GM21367 (cell line): ENCODE data around the gene EEF1G.

Source experiments
- ATAC-seq: cut with Tn5 transposase; IDR thresholded peaks from one replicate; pipeline ENCODE4 v1.9.1; 2021; ENCODE audit not compliant: unreplicated experiment

EEF1G gene

GRCh38 chr11:62542750-62543567 lies 30.7 kb downstream of the EEF1G start:
- ATAC-seq = no peak

GRCh38 chr11:62542111-62542745 lies 31.5 kb downstream of the EEF1G start:
- ATAC-seq = no peak

GRCh38 chr11:62540804-62541701 lies 32.6 kb downstream of the EEF1G start:
- ATAC-seq = peak; percentile 40

GRCh38 chr11:62539238-62539925 lies 34.3 kb downstream of the EEF1G start:
- no peak for ATAC-seq

- ATAC-seq = no peak
Observed at GRCh38 chr11:62538470-62539237, 35.0 kb downstream of the EEF1G start.

- ATAC-seq = no peak
Observed at GRCh38 chr11:62536301-62536957, 37.3 kb downstream of the EEF1G start.

- ATAC-seq = no peak
Observed at GRCh38 chr11:62535802-62536201, 37.9 kb downstream of the EEF1G start.

- ATAC-seq = no peak
Observed at GRCh38 chr11:62534779-62535545, 38.7 kb downstream of the EEF1G start.

GRCh38 chr11:62532096-62532495 lies 41.6 kb downstream of the EEF1G start:
- no peak for ATAC-seq

GRCh38 chr11:62516736-62517371 lies 56.8 kb downstream of the EEF1G start:
- no peak for ATAC-seq

GRCh38 chr11:62514151-62514550 lies 59.5 kb downstream of the EEF1G start:
- no peak for ATAC-seq

- ATAC-seq = no peak
Observed at GRCh38 chr11:62513626-62514025, 60.1 kb downstream of the EEF1G start.

- no peak for ATAC-seq
Observed at GRCh38 chr11:62512961-62513360, 60.7 kb downstream of the EEF1G start.
